Measurements from ENCODE around the gene ECPAS.
"Not testable (repeated sequence)": the region's sequence is repeated elsewhere in the genome, so short reads cannot be mapped to it uniquely, and the experiment has no call there.

ECPAS gene

DNA sequence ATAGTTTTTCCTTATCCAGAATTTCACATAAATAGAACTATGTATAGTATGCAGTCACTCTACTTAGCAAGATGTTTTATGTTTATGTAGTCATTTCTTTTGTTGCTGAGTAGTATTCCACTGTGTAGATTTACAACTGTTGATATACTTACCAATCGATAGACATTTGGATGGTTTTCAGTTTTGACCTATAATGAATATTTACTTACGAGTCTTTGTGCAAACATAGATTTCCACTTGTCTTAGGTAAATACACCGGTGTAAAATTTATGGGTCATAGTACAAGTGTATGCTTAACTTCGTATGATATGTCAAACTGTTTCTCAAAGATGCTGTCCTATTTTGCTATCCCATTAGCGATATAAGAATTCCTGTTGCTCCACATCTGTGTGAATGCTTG lies 134.4 kb downstream of the ECPAS start:
- H3K4me3 ChIP-seq (replicated peaks; ENCODE audit: insufficient read depth, low read length): no peak overlapping the region
- no peaks in the 10 kb centered on the region for H3K27me3 ChIP-seq (ENCODE audit: insufficient read depth, poor library complexity, severe bottlenecking)
- no peak for TF ChIP-seq SPI1 (IDR thresholded peaks at IDR 0.05; ENCODE audit: borderline replicate concordance, low read depth)
- TF ChIP-seq GABPA (IDR thresholded peaks at IDR 0.05; ENCODE audit: low read depth): no peak
- TF ChIP-seq, protein P1, sequence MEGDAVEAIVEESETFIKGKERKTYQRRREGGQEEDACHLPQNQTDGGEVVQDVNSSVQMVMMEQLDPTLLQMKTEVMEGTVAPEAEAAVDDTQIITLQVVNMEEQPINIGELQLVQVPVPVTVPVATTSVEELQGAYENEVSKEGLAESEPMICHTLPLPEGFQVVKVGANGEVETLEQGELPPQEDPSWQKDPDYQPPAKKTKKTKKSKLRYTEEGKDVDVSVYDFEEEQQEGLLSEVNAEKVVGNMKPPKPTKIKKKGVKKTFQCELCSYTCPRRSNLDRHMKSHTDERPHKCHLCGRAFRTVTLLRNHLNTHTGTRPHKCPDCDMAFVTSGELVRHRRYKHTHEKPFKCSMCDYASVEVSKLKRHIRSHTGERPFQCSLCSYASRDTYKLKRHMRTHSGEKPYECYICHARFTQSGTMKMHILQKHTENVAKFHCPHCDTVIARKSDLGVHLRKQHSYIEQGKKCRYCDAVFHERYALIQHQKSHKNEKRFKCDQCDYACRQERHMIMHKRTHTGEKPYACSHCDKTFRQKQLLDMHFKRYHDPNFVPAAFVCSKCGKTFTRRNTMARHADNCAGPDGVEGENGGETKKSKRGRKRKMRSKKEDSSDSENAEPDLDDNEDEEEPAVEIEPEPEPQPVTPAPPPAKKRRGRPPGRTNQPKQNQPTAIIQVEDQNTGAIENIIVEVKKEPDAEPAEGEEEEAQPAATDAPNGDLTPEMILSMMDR (IDR thresholded peaks at IDR 0.05; ENCODE audit: insufficient read depth, low read length): no peak
- no peak for TF ChIP-seq POLR2AphosphoS5 (IDR thresholded peaks at IDR 0.05; ENCODE audit: low read depth)
- TF ChIP-seq, protein P2, sequence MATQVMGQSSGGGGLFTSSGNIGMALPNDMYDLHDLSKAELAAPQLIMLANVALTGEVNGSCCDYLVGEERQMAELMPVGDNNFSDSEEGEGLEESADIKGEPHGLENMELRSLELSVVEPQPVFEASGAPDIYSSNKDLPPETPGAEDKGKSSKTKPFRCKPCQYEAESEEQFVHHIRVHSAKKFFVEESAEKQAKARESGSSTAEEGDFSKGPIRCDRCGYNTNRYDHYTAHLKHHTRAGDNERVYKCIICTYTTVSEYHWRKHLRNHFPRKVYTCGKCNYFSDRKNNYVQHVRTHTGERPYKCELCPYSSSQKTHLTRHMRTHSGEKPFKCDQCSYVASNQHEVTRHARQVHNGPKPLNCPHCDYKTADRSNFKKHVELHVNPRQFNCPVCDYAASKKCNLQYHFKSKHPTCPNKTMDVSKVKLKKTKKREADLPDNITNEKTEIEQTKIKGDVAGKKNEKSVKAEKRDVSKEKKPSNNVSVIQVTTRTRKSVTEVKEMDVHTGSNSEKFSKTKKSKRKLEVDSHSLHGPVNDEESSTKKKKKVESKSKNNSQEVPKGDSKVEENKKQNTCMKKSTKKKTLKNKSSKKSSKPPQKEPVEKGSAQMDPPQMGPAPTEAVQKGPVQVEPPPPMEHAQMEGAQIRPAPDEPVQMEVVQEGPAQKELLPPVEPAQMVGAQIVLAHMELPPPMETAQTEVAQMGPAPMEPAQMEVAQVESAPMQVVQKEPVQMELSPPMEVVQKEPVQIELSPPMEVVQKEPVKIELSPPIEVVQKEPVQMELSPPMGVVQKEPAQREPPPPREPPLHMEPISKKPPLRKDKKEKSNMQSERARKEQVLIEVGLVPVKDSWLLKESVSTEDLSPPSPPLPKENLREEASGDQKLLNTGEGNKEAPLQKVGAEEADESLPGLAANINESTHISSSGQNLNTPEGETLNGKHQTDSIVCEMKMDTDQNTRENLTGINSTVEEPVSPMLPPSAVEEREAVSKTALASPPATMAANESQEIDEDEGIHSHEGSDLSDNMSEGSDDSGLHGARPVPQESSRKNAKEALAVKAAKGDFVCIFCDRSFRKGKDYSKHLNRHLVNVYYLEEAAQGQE (IDR thresholded peaks at IDR 0.05; ENCODE audit: insufficient replicate concordance, low read depth): no peak
- no peak overlapping the region for H3K27ac ChIP-seq (replicated peaks)
- DNase-seq (ENCODE audit: low read depth in 1 of 2, low spot score in 1 of 2): no peak

DNA sequence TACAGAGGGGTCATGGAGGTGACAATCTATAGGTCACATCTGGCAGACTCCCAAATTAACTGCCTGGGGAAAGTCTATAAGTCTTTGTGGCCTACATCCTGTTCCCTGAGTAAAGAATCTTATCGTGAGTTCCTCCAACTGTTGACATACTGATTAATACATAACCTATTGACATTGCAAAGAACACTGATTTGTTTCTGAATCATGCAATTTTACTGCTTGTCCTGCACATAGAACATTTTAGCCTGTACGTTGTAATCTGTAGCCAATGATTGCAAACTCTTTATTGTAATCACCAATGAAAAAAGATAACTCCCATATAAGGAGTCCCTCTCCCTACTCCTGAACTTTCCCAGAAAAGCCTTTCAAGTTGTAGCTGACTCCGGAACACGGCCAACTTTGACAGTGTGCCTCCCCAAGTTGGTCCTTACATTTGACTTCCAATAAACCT lies 135.3 kb downstream of the ECPAS start:
- TF ChIP-seq POLR2AphosphoS5 (IDR thresholded peaks at IDR 0.05; ENCODE audit: low read depth): no peak
- TF ChIP-seq SPI1 (IDR thresholded peaks at IDR 0.05; ENCODE audit: borderline replicate concordance, low read depth): no peak
- TF ChIP-seq, protein P1 (IDR thresholded peaks at IDR 0.05; ENCODE audit: insufficient read depth, low read length): no peak
- TF ChIP-seq GABPA (IDR thresholded peaks at IDR 0.05; ENCODE audit: low read depth): no peak
- TF ChIP-seq, protein P2 (IDR thresholded peaks at IDR 0.05; ENCODE audit: insufficient replicate concordance, low read depth): no peak
- H3K4me3 ChIP-seq (replicated peaks; ENCODE audit: insufficient read depth, low read length): no peak overlapping the region
- no peak for DNase-seq (ENCODE audit: low read depth in 1 of 2, low spot score in 1 of 2)
- no peak overlapping the region for H3K27ac ChIP-seq (replicated peaks)
- no peaks in the 10 kb centered on the region for H3K27me3 ChIP-seq (ENCODE audit: insufficient read depth, poor library complexity, severe bottlenecking)

DNA sequence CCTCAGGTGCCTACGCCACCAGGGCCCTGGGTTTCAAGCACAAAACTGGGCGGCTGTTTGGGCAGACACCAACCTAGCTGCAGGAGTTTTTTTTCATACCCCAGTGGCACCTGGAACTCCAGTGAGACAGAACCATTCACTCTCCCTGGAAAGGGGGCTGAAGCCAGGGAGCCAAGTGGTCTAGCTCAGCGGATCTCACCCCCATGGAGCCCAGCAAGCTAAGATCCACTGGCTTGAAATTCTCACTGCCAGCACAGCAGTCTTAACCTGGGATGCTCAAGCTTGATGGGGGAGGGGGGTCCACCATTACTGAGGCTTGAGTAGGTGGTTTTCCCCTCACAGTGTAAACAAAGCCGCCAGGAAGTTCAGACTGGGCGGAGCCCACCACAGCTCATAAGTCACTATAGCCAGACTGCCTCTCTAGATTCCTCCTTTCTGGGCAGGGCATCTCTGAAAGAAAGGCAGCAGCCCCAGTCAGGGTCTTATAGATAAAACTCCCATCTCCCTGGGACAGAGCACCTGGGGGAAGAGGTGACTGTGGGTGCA lies 149.8 kb downstream of the ECPAS start:
- not testable (repeated sequence) for H3K4me3 ChIP-seq (replicated peaks; ENCODE audit: insufficient read depth, low read length); H3K27ac ChIP-seq (replicated peaks); DNase-seq (ENCODE audit: low read depth in 1 of 2, low spot score in 1 of 2); H3K27me3 ChIP-seq (ENCODE audit: insufficient read depth, poor library complexity, severe bottlenecking)

DNA sequence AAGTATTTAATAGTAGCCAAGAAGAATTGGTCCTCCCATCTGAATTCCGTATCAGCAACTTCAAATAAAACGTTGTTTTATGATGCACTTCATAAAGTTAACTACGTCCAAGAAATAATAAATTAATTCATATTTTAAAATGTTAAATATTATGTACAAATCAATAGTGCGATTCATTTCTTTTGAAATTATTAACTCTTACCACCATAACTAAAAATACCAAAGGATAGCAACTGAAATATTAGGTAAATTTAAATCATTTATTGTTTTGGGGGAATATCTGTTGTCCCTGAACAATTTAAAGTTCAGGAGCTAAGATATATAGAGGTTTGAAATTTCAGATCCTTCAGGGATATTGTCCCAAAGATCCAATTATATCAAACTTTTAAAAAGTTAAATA lies 154.1 kb downstream of the ECPAS start, which contains the start of gene OR2K2:
OR2K2 (minus strand) TSS at position 101 of the 400 bp plus-strand sequence. CDS start 1,791 bp downstream, outside the sequence.
- DNase-seq (ENCODE audit: low read depth in 1 of 2, low spot score in 1 of 2): no peak
- H3K4me3 ChIP-seq (replicated peaks; ENCODE audit: insufficient read depth, low read length): no peak within 1 kb of the TSS
- H3K27me3 ChIP-seq (ENCODE audit: insufficient read depth, poor library complexity, severe bottlenecking): no peaks in the 10 kb centered on the region
- no peak within 1 kb of the TSS for H3K27ac ChIP-seq (replicated peaks)
- TF ChIP-seq, protein P2 (IDR thresholded peaks at IDR 0.05; ENCODE audit: insufficient replicate concordance, low read depth): no peak
- no peak for TF ChIP-seq GABPA (IDR thresholded peaks at IDR 0.05; ENCODE audit: low read depth)
- no peak for TF ChIP-seq SPI1 (IDR thresholded peaks at IDR 0.05; ENCODE audit: borderline replicate concordance, low read depth)
- no peak for TF ChIP-seq POLR2AphosphoS5 (IDR thresholded peaks at IDR 0.05; ENCODE audit: low read depth)

Data from HL-60 (cell line).